Measurements from ENCODE around the gene SCRT2. TPM values are rescaled to one million over a fixed set of nuclear protein-coding genes. Genes with fewer than 3 reads are reported as not detected.
A peak's percentile ranks its signal among the peaks of the same experiment; 100 is the strongest.
"Not testable (repeated sequence)": the region's sequence is repeated elsewhere in the genome, so short reads cannot be mapped to it uniquely, and the experiment has no call there.

The SCRT2 gene
- not detected in 2 replicates for total RNA-seq (2014; rRNA removed)
- polyA plus RNA-seq (2012) = not detected

DNA sequence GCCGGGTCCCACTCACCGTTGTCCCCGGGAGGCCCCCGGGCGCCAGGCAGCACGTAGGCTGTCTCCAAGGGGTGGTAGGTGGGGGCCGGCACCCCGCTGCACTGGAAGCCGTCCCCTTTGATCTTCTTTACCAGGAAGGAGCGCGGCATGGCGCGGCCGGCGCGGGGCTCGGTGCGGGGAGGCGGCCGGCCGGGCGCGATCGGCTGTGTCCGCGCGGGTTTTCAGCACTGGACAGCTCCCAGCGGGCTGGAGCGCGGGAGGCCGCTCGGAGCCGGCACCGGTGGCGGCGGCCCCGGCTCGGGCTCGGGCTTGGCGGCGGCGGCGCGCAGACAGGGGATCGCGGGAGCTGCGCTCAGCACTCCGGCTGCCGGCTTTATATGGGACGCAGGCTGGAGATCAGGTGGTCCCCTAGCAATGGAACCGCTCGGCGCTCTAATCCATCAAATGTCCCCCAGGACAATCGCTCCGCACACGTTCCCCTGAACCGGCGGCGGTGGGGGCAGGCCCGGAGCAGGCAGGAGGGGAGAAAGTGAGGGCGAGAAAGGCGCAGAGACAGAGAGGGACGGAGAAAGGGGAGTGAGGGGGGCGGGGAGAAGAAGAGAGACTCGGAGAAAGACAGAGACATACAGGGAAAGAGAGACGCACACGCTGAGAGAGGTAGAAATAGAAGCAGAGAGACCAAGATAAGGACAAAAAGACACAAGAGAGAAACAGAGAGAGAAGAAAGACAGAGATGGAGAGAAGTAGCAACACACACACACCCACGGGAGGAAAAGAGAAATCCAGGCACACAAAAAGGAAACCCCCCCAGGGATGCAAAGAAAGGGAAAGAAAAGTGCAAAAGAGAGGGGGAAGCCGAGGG, at the start of gene SCRT2:
Gene SCRT2 (minus strand): TSS at position 350 of the 862 bp plus-strand sequence. CDS start 201 bp downstream, at position 149.
- peak; percentile 46 for DNase-seq (ENCODE audit: low read depth)

DNA sequence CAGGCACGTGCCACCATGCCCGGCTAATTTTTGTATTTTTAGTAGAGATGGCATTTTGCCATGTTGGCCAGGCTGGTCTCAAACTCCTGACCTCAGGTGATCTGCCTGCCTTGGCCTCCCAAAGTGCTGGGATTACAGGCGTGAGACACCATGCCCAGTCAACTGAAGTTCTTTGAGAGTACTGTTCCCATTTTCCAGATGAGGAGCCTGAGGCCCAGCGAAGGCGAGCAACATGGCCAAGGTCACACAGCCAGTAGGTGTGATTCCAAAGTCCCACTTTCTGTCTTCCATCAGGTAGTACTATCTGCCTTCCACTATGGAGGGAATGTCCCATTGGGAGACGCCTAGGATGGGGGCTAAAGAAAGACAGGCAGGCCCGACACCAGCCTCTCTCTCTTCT, 49.2 kb upstream of the SCRT2 start:
- not testable (repeated sequence) for DNase-seq (ENCODE audit: low read depth)

DNA sequence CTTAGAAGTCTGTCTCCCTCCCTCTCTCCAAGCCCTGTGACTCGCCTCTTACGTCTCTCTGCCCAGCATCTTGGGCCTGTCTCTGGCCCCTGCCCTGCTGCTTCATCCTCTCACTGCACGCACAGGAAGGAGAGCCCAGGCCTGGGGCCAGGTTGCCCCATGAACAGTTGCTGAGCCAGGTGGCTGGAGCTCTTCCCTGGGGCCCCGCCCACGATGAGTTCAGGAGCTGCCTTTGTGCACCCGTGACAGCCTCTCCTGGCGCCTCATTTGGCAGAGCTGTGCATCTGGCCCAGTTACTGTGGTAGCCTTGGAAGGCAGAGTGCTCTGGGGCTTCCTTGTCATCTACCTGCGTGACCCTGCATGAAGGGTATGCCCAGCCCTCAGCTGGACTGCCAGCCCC, 48.2 kb upstream of the SCRT2 start:
- no peak for DNase-seq (ENCODE audit: low read depth)

DNA sequence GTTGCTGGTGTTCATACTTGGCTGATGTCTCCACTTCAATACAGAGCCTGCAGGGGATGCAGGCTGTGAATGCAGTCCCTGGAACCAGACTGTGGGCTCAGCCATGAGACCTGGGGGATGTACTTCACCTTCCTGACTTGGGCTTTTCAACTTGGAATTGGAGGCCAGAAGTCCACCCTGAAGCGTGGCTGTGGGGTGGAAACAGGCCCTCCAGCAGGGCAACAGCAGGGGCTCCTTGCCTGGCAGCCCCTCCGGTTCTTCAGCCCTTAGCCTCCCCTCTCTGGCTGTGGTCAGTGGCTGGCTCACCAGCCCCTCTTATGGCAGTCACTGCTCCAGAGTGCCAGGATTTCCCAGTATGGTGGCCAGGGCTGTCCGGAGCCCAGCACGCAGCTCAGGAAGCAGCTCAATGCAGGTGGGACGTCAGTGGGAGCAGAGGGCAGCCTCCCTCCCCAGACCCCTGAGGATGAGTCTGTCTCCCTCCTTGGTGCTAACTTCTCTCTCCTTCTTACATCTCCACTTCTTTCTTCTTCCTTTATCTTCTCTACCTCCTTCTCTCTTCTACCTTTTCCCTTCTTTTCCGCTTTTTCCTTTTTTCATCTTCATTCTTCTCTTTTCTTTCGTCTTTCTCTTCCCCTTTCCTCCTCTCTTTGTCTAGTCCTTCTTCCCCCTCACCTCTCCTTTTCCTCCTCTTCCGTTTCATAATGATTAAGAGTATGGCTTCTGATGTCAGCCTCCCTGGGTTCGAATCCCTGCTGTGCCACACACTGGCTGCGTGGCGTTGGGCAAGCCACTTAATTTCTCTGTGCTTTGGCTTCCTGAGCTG, 47.4 kb upstream of the SCRT2 start:
- no peak for DNase-seq (ENCODE audit: low read depth)

DNA sequence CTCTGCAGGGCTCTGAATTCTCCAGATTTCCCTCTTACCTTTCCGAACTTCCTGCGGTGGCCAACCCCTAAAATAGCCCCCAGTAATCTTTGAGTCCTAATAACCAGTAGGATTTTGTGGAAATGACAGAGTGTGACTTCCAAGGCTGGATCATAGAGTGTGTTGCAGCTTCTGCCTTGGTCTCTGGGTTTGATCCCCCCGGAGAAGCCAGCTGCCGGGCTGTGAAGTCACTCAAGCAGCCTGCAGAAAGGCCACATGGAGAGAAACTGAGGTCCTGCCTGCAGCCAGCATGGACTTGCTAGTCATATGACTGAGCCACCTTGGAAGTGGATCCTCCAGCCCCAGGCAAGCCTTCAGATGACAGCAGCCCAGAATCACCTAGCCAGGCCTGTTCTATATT, 46.3 kb upstream of the SCRT2 start:
- DNase-seq (ENCODE audit: low read depth) = no peak

DNA sequence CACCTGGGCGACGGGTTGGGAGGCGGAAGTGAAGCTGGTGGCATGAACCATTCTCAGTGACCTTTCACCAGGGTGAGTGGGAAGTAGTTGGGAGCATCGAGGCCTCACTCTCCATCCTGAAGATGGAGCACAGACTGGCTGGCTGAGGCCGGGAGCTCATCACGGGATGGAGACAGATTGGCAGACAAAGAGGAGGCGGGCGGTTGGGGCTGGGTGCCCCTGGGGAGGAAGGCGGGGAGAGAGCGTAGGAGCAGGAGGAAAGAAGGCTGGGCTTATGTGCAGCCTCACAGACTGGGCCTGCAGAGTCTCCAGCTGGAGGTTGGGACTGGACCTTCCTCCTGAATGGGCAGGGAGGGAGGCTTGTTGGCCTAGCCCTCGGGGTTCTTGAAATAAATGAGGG, 44.2 kb upstream of the SCRT2 start:
- DNase-seq (ENCODE audit: low read depth) = no peak

DNA sequence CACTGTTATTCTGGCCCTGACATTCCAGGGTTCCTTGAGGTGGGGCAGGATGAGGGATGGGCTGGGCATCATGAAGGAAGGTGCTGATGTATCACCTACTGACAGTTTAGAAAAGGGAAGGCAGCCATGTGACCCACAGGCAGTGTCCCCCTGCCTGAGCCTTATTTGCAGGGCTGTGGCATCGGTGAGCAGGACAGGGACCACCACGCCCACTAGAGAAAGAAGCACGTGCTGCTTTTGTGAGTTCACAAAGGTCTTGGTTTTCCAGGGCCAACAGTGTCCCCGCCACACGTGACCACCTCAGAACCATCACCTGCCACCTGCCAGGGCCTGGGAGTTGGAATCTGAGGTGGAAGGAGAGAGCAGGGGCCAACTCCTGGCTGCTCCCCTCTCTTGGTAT, 43.5 kb upstream of the SCRT2 start:
- DNase-seq (ENCODE audit: low read depth) = no peak

DNA sequence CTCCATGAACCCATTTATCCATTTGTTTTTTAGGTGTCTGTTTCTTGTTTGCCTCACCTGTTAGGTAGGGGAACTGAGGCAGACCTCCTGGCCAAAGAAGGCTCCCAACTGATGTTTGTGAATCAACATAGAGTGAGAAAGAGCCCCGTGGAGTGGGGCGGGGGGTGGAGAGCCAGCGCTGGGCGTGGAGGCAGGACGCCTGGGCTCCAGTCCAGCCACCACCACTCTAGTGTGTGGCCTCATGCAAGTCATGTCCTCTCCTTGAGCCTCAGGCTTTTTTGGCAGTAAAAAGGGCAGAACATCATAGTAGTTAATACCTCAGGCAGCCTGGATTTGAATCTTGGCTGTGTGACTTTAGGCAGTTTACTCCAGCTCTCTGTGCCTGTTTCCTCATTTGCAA, 42.2 kb upstream of the SCRT2 start:
- DNase-seq (ENCODE audit: low read depth) = no peak

DNA sequence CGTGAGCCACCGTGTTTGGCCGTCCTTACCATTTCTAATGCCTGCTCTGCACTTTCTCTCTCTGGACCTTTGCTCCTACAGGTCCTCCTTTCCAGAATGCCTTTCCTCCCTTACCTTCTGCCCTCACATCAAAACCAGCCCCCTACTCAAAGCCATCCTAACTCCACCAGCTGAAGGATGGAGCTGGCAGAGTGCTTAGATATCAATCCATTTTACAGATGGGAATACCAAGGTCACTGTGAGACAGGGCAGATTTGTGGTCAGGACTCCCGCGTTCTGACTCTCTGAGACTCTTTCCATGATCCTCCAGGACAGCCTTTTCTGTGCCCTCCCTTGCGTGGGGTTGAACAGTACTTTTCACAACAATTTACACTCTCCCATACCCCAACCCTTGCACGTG, 41.7 kb upstream of the SCRT2 start:
- DNase-seq (ENCODE audit: low read depth) = no peak

DNA sequence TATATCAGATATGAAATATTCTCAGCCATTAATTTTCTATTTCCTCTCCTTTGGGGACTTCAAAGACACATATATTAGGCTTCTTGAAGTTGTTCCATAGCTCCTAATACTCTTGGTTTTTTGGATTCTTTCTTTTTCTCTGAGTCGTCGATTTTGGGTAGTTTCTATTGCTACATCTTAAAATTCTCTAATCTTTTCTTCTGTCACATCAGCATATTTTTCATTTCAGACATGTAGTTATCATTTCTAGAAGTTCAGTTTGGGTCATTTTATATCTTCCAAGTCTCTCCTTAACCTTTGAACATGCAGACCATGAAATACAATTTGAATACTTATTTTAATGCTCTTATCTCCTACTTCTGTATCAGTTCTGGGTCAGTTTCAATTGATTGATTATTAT, 38.9 kb upstream of the SCRT2 start:
- DNase-seq (ENCODE audit: low read depth) = no peak

DNA sequence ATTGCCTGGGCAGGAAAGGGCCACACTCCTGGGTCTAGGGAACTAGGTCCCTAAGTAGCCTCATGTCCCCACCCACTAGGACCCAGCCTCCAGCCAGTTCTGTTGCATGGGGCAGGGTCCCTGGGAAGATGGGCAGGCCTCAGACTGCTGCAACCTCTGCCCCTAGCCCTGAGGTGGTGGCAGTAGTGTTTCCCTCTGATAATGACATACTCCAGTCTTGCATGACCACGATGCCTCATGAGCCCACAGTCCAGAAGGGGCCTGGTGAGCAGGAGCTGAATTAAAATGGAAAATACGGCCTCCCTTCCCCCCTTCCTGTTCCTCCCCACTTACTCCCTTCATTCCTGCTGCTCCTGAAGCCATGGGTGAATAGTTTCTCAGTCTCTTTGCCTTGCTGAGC, 36.0 kb upstream of the SCRT2 start:
- no peak for DNase-seq (ENCODE audit: low read depth)

DNA sequence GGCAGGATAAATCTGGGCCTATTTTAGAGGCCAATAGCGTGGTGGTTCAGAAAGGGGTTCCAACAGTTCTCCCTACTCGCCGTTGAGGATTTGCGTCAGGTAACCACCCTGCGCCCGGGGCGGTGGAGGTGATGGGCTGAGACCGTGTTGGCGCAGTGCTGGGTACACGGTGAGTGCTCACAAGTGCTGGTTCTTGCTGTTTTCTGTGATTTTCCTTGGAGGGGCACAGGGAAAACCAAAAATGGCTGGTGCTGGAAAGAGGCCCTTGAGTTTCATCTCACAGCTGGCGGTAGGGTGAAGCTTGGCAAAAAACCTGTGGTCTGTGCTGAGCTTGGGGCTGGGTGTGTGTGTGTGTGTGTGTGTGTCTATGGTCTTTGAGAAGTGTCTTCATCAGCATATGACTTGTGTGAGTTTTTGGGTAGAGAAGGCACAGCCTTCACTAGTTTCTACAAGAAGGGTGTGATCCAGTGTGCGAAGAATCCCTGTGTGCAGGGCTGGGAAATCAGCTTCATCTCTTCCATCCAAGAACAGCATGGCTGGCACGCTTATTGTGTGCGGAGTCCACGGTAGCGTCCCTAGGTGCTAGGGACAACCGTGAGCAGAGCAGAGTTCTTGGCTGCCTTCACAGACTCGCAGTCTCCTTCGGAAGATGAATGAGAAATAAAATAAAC, 35.3 kb upstream of the SCRT2 start:
- no peak for DNase-seq (ENCODE audit: low read depth)

DNA sequence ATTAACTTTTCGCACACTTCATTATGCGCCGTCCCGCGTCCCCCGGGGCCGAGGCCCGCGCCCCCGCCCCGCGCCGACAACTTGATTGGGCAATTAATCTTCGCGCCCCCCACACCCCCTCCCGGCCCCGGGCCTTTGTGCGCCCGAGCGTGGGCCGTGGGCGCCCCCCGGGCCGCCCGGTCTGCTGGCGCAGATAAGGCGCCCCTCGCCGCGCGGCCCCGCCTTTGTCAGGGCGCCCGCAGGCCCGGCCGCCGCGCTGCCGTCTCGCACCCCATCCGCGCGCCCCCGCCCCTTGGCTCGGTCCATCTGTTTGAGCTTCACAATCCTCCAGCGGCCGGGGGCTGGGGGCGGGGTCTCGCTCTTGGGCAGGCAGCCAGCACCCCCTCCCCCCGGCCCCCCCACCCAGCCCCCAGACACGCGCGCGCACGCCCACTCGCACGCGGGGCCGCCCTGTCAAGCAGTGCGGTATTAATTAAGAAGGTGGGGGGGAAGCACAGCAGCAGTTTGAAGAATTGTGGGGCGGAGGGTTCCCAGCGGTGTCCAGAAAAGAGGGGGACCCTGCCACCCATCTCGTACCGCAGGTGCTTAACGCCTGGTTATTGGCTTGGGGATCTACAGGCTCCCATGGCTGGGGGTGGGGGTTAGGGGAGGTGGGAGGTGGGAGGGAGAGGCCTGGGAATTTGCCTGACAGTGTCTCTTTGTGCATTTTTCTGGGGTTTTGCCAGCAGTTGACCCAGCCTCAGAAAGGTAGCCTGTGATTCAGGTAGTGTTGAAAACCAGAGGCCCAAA, 34.6 kb upstream of the SCRT2 start:
- no peak for DNase-seq (ENCODE audit: low read depth)

DNA sequence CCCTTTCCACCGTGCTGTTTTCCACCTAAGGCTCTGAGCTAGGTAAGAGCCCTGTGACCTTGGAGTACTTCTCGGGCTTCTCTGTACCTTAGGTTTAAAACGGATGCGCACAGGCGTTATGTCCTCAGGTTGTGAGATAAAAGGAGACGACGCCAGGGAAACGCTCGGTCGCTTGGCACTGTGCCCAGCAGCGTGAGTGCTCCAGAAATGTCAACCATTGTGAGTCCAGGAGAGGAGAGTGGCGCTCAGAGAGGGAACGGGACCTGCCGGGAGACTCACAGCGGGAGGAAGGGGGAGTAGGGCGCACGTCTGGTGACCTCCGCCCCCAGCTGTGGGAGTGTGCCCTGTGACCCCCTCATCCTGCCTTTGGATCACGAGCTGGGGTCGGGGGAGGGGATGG, 33.8 kb upstream of the SCRT2 start:
- DNase-seq (ENCODE audit: low read depth) = no peak

DNA sequence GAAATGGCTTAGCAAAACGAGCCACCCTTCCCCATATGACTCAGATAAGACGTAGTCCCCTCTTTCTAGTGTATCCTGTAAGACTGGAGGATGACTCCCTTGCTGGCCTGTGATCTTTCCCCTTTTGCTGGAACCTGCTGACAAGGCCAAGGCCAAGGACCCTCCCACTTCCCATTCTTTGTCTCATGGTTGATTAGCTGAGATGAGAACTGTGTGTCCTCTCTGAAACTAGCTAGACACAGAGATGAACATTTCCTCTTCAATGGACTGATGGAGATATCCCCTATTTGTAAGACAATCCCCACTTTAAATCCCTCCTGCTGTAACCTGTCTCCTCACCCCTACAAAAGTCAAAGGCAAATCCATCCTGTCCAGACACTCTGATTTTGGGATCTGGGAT, 33.4 kb upstream of the SCRT2 start:
- DNase-seq (ENCODE audit: low read depth) = no peak

DNA sequence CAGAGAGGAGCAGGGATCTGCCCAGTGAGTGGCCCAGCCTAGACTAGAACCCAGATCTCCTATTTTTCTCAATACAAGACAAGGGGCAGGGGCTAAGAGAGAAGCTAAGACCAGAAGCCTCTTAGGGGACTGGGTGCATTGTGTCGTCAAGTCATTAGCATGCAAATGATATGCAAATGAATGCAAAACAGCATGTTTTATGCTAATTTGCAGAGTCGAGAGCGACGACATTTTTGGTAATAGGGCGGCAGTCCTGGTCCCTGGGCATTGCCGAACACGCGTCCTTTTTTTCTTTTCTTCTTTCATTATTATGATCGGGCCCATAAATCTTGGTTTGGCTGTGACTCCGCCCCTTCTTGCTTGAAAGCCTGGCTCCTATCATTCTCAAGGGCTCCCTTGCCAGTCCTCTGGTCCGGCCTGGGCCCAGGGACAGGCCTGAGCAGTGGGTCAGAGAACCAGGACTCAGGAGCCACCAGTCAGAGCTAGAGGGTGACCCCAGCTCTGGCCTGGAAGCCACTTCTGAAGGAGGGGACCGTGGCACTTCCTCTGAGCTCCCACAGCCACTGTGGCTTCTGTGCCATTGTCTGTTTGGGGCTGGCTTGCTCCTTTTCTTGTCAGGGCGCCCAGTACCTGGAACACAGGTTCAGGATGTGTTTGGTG, 32.0 kb upstream of the SCRT2 start:
- DNase-seq (ENCODE audit: low read depth) = no peak

DNA sequence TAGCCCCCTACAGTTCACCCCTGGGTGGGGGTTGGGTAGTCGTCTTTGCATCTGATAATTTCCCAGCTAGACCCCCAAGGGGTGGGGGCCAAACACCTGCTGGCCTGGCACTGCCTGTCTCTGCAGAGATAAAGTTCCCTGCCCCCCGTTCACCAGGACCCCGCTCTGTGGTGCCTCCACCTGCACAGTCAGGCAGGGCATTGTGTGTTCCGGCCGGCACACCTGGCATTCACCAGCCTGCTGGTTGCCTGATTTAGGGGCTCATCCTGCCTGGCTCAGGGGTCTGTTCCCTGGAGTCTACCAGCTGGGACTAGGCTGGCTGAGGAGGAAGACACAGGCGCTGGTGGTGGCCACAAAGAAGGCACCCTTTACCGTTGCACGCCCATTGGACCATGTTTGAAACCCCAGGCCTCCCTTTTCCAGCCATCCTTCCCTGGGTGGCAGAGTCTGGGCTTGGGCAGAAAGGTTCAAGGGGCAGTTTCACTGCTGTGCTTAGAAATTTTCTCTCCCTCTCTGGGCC, 30.8 kb upstream of the SCRT2 start:
- no peak for DNase-seq (ENCODE audit: low read depth)

DNA sequence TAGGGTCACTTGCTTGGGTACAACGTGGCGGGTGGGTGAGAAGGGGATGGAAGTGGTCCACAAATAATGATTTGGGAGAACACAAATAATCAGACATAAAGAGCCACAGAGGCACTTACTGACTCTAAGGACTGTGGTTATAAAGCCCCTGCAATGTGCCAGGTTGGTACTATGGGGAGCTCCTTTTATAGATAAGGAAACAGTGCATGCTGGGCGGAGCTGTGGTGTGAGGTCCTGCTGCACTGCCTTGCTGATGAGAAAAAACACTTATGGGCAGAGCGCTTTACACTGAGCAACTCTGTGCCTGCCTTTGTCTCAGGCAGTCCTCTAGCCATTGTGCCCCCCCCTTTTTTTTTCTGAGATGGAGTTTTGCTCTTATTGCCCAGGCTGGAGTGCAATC, 29.1 kb upstream of the SCRT2 start:
- DNase-seq (ENCODE audit: low read depth) = no peak

DNA sequence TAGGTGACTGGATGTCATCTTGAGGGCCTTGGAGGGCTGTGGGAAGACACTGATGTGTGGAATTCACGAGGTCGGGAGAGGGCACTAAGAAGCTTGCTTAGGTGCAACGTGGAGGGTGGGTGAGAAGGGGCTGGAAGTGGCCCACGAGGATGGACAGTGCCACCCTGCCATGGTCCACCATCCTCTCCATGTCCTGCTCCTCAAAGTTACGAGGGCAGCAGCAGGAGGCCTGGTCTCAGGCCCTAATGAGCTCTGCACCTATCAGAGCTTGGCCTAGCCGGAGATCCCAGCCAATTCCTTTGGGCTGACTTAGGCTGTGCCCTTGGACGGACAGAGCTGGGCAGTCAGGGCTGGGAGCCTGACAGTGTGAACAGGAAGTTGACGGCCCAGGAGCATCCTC, 27.8 kb upstream of the SCRT2 start:
- DNase-seq (ENCODE audit: low read depth) = no peak

DNA sequence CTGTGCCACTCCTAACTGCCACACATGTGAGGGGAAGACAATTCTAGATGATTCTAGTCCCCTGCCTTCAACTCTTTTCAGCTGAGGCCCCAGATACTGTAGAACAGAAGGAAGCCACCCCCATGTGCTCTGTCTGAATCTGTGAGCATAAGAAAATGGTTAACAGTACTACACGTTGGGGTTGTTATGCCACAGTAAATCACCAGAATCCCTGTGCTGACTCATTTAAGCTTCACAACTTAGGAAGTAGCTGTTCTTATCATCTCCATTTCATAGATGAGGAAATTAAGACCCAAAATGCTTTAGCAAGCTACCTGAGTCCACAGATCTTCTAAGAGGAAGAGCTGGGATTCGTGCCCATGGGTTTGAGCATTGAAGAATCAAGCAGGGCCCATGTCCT, 27.4 kb upstream of the SCRT2 start:
- DNase-seq (ENCODE audit: low read depth) = no peak
